ENCODE results near the gene ADPRH.

- TF ChIP-seq CTCF (IDR thresholded peaks at IDR 0.05) (no peak), POLR2A (IDR thresholded peaks at IDR 0.05) (no peak)
Measured at GRCh38 chr3:119570229-119570628, 9.1 kb upstream of the ADPRH start.
